HG02885 (cell line): ENCODE measurements around the gene EGFL7.

Experiments
- ATAC-seq: cut with Tn5 transposase; IDR thresholded peaks from one replicate; pipeline ENCODE4 v1.9.1; 2021; ENCODE audit warnings: mild to moderate bottlenecking; ENCODE audit not compliant: unreplicated experiment, poor library complexity

EGFL7 gene

GRCh38 chr9:136658849-136659535, 3.7 kb upstream of the EGFL7 start:
- ATAC-seq, result no peak

- no peak for ATAC-seq
Measured at GRCh38 chr9:136659861-136660784, 2.6 kb upstream of the EGFL7 start.

GRCh38 chr9:136660971-136661550, 1.7 kb upstream of the EGFL7 start:
- no peak for ATAC-seq

DNA sequence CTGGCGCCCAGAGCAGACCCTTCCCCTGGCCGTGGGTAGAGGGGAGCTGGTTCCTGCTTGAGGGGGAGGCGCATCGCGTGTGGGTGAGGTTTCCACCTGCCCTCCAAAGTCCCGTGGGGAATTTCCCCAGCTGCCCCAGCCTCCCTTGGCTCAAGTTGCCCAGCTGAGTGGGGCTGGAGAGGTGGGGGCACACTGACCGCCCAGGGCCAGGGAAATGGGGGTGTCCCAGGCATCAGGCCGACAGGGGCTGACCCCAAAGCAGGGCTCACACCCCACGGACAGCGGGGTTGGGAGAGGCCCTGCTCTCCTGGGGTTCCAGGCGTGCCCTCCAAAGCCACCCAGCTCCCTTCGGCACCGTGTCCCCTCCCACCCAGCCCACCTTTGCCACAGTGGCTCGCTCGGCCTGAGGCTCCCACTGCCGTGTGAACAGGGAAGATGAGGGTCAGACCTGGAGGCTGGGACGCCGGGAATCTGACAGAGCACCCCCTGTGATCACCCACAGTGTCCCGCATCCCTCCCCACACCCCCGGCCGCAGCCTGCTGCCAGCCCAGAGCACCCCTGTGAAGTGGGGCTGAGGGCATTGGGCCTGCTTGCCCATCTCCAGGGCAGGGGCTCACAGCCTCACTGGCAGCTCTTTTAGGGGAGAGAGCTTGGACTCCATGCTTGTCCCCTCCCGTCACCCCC, 933 bp upstream of the EGFL7 start:
- no peak for ATAC-seq

DNA sequence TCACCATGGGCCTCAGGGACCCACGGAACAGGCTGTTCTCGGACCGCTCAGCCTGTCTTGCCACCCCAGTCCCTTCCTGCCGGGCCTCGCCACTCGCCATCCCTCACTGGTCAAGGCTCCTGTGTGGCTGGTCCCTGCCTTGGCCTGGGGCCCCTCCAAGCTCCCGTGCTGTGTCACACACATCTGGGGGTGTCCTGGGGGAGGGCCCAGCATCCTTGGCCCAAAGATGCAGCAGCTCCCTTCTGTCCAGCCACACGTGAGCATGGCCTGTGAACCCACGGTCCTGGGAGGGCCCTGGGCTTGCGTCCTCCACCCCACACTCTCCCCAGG, 425 bp upstream of the EGFL7 start:
- ATAC-seq, result no peak

DNA sequence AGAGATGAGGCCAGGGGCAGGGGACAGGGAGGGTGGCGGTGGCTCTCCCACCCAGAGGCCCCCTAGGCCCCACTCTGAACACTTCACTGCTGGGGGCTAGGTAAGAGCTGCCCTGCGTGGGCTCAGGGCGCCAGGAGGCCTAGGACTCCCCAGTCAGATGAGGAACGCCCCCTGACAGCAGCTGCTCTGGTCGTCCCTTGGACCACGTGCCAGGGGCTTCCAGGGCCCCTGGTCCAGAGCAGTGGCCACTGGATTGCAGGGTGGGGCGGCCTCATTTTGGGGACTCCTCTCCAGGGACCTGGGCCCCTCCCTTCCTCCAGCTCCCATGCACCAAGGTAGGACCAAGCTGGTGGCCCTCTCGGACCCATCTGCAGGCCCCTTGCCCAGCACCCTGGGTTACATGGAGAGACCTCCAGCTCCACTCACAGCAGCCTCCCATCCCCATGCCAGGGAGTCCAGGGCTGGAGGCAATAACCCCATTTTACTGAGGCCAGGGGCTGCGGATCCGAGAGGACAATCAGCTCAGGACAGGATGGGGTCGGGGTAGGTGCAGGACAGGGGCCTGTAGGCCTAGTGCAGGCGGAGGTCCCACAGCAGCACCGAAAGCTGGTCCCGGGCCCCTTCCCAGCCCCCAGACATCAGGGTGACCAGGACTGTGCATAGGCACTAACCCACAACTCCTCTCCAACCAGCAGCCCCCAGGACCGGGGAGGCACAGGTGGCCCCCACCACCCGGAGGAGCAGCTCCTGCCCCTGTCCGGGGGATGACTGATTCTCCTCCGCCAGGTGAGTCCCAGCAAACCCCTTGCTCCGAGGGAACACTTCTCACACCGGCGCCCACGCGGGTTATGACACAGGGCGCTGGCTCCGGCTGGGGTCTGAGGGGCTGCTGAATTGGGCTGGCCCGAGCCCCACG, 1.5 kb downstream of the EGFL7 start:
- ATAC-seq, result no peak

DNA sequence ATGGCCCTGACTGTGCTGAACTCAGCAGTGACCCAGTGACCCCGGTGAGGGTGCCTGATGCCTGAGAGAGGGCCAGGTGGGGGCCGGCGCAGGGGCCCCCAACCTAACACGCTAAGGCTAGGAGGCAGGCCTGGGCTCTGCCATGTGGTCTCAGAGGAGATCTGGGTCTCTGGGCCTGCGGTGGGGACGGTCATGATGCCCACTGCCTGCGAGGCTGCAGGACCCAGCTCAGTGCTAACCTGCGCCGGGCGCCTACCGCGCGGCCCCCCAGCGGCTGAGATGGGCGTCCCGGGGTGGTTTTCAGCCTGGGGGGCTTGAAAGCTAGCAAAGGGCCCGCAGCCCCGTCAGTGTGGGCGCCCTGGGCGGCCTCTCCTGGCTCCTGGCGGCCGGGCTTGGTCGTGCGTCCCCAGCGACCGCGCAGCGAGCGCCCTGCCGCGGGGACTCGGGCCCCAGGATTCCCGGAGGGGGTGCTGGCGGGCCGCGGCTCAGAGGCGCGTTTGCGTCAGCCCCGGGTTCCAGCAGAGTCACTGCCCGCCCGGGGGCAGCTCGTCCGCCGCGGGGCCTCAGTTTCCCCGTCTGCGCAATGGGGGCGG, 2.5 kb downstream of the EGFL7 start:
- ATAC-seq, result no peak

- ATAC-seq, result no peak
Measured at GRCh38 chr9:136665704-136666371, 3.1 kb downstream of the EGFL7 start.

DNA sequence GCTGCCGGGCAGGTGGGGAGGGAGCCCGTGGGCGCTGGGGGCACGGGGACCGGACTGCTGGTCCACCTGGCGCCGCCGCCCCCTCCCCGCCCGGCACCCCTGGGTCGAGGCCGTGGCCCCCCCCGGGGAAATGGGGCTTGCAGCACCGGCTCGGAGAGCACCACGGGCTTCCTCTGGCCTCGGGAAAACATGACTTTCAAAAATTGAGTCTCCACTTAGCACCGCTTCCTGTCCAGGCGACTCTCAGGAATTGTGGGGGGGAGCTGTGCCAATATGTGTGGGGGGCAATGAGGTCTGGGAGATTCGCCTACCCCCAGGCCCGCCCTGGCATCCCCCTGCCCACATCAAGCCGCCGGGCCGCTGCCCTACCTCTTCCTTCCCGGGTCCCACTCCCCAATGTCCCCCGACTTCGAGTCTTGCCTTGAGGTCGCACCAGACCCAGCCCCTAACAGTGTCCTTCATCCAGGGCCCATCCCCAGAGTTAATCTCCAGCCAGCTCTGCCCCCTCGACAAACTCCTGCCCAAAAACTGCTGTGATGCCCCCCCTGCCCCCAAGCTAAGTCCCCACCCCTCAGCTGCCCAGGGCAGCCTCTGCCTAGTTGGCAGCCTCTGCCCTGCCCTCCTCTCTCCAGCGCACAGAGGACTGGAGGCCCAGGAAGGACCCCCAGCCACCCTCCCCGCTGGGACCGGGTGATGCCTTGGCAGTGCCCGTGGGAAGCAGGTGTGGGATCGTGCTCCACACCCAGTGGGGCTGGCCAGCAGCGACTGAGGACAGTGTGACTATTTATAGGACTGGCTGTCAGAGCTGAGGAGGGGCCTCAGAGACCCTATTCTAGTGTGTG, 3.9 kb downstream of the EGFL7 start:
- no peak for ATAC-seq

- no peak for ATAC-seq
Measured at GRCh38 chr9:136667214-136667939, 4.7 kb downstream of the EGFL7 start.

DNA sequence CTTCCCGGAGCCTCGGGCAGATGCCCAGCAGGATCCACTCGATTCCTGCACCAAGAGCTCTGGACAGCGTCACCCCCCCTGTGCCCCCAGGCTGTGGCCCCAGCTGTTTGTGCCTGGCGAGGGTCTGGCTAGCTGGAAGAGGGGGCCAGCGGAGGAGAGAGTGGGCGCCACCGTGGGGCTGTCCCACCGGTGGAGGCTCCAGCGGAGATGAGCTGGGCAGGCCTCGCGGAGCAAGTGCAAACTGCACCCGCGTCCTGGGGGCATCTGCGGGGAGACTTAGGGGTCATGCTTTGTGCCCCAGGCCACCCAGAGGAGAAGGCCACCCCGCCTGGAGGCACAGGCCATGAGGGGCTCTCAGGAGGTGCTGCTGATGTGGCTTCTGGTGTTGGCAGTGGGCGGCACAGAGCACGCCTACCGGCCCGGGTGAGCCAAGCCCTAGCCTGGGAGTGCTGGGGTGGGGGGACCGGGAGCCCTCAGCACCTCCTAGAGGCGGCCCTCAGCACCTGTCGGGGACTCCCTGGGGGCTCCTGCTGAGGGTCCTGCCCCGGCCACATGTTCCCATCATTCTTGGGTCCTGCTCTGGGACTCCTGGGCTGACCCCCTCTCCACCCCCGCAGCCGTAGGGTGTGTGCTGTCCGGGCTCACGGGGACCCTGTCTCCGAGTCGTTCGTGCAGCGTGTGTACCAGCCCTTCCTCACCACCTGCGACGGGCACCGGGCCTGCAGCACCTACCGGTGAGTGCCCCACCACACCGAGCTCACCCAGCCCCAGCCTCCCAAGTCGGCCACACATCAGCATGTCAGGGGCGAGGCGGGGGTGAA, 5.4 kb downstream of the EGFL7 start:
- no peak for ATAC-seq

GRCh38 chr9:136668983-136669790, 6.5 kb downstream of the EGFL7 start:
- ATAC-seq, result no peak

DNA sequence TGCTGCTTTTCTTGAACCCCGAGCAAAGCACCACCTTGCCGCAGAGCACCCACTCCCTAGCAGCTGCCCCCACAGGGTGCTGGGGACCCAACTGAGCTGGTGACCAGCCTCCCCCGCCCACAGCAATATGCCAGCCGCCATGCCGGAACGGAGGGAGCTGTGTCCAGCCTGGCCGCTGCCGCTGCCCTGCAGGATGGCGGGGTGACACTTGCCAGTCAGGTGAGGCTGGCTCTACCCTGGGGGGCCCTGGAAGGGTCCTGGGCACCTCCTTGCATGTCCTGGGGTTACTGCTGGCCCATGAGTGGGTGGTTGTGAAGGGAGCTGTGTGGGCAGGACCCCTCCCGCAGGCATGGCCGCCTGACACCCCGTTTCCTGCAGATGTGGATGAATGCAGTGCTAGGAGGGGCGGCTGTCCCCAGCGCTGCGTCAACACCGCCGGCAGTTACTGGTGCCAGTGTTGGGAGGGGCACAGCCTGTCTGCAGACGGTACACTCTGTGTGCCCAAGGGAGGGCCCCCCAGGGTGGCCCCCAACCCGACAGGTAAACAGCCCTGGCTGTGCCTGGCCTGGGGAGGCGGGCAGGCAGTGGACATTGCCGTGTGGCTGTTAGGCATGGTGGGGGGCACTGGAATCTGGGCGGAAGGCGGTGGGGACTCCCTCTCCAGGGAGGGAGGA, 7.2 kb downstream of the EGFL7 start:
- no peak for ATAC-seq

DNA sequence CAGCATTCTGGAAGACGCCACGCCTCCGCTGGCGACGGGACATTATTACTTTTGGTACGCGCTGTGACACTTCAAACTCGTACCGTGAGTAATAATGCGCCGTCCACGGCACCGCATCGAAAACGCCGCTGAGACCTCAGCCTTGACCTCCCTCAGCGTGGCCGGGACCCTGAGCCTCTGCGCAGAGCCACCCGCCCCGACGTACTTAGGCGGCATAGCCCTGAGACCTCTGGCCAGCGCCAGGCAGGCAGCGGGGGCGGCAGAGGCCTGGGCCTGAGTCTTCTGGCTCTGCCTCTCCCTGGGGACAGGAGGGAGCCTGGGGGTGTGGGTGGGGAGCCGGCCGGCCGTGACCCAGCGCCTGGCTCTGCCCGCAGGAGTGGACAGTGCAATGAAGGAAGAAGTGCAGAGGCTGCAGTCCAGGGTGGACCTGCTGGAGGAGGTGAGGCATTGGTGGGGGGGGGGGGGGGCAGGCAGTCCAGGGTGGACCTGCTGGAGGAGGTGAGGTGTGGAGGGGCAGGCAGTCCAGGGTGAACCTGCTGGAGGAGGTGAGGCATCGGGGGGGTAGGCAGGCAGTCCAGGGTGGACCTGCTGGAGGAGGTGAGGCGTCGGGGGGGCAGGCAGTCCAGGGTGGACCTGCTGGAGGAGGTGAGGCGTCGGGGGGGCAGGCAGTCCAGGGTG, 8.0 kb downstream of the EGFL7 start:
- ATAC-seq, result no peak

GRCh38 chr9:136671254-136671614, 8.5 kb downstream of the EGFL7 start:
- ATAC-seq, result no peak
